HG02973 (cell line): Measurements from ENCODE around the gene INAFM2.

ENCODE experiments used
- ATAC-seq: cut with Tn5 transposase; IDR thresholded peaks from one replicate; pipeline ENCODE4 v1.9.1; 2021; ENCODE audit warnings: moderate library complexity; ENCODE audit not compliant: unreplicated experiment

INAFM2 gene

GRCh38 chr15:40287505-40287904 lies 36.0 kb upstream of the INAFM2 start:
- ATAC-seq: no peak

- no peak for ATAC-seq
Measured at GRCh38 chr15:40287968-40288367, 35.5 kb upstream of the INAFM2 start.

GRCh38 chr15:40289140-40289775 lies 34.2 kb upstream of the INAFM2 start:
- ATAC-seq: no peak

GRCh38 chr15:40290545-40290917 lies 33.0 kb upstream of the INAFM2 start:
- no peak for ATAC-seq

DNA sequence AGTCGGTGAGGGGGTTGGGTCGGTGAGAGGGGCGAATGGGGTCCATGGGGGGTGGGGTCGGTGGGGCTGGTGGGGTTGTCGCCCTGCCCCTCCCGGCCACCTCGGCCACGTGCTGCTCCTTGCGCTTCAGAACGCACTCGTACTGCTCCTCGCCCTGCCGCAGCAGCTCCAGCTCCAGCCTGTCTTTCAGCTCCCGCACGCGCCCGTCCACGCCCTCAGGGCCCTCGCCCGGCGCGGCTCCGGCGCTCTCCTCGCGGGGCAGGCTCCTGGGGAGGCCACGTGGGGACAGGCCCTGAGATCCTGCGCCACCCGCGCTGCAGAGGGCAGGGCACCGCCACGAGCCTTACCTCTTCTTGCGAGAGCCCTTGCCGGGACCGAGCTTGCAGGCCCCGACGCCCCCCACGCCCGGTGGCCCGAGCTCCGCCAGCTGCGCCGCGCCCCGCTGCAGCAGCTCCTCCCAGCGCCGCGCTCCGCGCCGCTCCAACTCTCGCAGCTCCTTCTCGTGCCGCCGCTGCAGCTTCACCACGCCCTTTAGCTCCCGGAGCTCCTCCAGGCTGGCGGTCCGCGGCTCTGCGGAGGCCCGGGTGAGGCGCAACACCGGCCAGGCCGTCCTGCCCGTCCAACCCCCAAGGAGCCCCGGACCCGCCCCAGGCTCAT lies 32.4 kb upstream of the INAFM2 start:
- no peak for ATAC-seq

- no peak for ATAC-seq
Measured at GRCh38 chr15:40292246-40292645, 31.2 kb upstream of the INAFM2 start.

- no peak for ATAC-seq
Measured at GRCh38 chr15:40293006-40293405, 30.5 kb upstream of the INAFM2 start.

GRCh38 chr15:40293905-40294895 lies 29.3 kb upstream of the INAFM2 start:
- ATAC-seq: no peak

DNA sequence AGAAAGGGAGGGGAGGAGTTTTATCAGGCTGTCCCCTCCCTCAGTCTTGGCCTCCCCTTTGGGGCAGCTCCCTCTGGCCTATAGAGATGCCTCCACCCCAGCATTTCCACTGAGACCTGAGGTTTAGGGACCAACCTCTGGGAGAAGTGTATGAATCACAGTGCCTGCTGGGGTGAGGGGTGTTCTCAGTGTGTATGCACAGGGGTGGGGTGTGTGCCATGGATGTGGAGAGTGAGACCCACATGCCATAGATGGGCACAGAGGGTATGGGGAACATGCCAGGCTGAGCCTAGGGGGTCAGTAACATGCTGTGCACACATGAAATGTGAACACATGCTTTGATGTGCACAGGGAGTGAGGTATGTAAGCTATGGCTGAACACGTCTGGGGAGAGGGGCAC lies 28.2 kb upstream of the INAFM2 start:
- ATAC-seq: no peak

- ATAC-seq: no peak
Measured at GRCh38 chr15:40295877-40296560, 27.5 kb upstream of the INAFM2 start.

GRCh38 chr15:40296561-40297230 lies 26.8 kb upstream of the INAFM2 start:
- no peak for ATAC-seq

DNA sequence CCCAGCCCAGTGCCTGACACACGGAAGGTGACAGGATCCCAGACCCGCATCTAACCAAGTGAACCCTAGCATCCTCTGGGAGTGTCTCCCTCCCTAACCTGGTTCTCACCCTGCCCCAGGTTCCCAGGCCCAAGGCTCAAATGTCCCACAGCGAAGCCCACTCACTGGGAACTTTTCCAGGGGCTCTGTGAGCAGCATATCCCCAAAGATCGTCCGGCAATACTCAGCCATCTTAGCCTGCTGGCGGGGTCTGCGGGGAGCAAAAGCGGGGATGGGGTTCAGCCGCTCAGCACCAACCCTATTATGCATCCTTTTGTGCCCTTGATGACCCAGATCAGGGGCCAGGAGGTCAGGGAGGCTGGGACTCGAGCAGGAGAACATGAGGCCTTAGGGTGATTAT lies 26.1 kb upstream of the INAFM2 start:
- no peak for ATAC-seq

- ATAC-seq: no peak
Measured at GRCh38 chr15:40298216-40298935, 25.1 kb upstream of the INAFM2 start.

GRCh38 chr15:40300367-40300766 lies 23.1 kb upstream of the INAFM2 start:
- no peak for ATAC-seq

DNA sequence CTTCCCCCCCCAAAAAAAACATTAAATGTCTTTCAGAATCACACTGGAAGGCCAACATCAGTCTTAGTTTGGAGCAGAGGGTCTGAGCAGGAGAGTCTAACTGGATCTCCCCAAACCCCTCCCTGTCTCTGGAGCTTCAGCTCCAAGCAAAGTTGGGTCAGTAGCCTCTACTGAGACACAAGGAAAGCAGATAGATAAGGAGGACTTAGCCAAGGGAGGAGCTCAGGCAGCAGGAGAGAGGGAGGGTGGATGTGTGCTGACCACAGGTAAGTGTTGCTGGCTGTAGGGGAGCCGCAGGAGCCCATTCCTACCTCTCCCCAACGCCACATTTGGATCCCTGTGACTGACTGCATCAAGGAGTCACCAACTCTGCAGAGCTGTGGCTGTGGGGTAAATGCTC lies 22.7 kb upstream of the INAFM2 start:
- no peak for ATAC-seq

DNA sequence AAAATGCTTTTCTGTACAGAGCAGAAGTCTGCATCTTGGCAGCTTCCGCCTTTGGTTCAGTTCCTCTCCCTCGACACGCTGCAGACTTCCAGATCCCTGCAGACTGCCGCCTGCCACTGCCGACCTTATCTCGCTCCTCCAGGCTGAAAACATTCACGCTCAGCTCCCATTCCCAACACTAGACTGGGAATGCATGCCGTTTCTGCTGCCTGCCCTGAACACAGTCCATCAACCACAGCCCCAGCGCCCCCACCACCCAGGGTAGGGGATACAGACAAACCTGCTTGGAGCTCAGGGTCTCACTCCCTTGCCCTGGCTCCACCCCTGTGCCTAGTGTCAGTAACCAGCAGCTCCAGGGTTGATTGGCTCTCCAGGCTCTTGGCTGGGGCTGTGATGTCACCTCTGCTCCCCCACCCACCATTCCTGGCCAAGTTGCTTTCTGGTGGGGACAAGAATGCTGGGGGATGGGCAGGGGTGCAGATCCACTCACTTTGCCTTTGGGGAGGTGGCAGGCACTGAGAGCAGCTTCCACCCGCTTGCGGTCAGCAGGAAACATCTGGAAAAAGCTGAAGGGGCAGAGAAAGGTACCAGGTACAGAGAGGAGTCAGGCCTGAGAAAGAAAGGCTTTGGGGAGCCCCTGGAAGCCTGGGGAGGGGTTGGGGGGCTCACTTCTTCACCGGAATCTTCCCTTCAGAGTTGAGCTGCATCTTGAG lies 21.9 kb upstream of the INAFM2 start:
- no peak for ATAC-seq

DNA sequence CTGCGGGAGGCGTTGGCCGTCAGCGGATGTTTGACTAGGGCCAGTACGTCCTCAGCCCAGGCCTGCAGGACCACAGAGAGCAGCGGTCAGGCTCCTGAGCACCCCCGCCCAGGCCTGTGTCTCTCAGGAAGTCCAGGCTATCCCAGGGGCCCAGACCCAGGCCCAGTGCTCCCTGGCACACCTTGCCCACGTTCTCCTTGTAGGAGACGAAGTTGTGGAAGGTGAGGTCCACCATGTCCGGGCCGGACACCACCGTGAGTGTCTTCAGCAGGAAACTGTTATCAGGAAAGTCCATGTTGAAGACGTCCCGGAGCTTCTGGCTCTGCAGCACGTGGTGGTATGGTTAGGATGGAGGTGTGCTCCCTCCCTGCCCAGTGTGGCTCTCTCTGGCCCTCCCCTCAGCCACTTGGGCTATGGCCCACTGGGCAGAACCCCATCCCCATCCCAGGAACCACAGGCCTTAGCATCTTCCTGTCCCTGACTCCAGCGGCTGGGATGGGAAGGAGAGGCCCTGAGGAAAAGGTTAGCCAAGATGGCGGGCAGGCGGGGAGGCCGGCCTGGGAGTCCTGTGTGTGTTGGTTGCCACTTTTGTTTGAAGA lies 21.1 kb upstream of the INAFM2 start:
- ATAC-seq: no peak

DNA sequence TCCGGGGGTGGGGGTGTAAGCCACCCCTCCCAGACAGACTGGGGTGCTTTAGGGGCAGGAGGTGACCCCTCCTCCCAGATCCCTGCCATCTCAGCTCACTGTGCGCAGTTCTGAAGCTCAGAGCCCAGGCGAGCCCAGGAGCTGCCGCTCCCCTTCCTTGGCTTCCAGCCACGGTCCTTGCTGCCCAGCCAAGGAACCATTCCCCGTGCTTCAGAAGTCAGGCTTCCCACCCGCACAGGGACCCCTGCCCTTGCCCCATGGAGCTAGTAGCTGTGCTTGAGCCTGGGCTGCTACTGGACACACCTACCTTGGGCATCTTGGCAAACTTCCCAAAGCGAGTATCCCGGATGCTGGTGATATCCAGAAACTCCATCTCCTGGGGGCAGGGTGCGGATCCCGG lies 20.5 kb upstream of the INAFM2 start:
- no peak for ATAC-seq

DNA sequence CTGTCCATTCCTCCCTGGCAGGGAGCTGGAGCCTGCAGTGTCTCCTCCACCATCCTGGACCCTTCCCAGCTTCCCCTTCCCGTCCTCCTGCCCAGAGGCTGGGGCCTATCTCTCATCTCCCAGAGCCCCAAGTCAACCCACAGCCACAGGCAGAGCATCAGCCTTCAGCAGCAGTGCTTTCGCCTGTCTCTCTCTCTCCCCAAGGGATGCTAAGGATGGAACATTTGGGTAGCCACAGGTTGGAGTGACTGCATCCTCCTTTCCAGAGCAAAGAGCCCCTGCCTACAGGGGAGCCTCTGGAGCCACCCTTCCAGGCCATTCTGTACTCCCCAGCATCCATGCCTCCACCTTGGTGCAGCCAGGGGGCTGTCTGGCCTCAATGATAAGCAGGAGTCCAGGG lies 19.9 kb upstream of the INAFM2 start:
- no peak for ATAC-seq
